Measurements from ENCODE around the gene ERFL.

ERFL gene

GRCh38 chr19:41912899-41913537 is 15.2 kb downstream of the ERFL start:
- no peak for DNase-seq

GRCh38 chr19:41911889-41912731 is 16.1 kb downstream of the ERFL start:
- no peak for DNase-seq

GRCh38 chr19:41910992-41911888 is 17.0 kb downstream of the ERFL start:
- DNase-seq, result no peak

GRCh38 chr19:41910240-41910991 is 17.8 kb downstream of the ERFL start:
- no peak for DNase-seq

- no peak for DNase-seq
Measured at GRCh38 chr19:41909706-41910105, 18.5 kb downstream of the ERFL start.

- no peak for DNase-seq
Measured at GRCh38 chr19:41908724-41909464, 19.4 kb downstream of the ERFL start.

- no peak for DNase-seq
Measured at GRCh38 chr19:41907994-41908615, 20.1 kb downstream of the ERFL start.

GRCh38 chr19:41906916-41907680 is 21.2 kb downstream of the ERFL start:
- no peak for DNase-seq

GRCh38 chr19:41906271-41906670 is 22.0 kb downstream of the ERFL start:
- DNase-seq, result no peak

- DNase-seq, result no peak
Measured at GRCh38 chr19:41905273-41906002, 22.8 kb downstream of the ERFL start.

GRCh38 chr19:41904118-41904870 is 24.0 kb downstream of the ERFL start:
- no peak for DNase-seq

- DNase-seq, result no peak
Measured at GRCh38 chr19:41903193-41903953, 24.9 kb downstream of the ERFL start.

- DNase-seq, result no peak
Measured at GRCh38 chr19:41902594-41902993, 25.7 kb downstream of the ERFL start.

- no peak for DNase-seq
Measured at GRCh38 chr19:41901707-41902360, 26.4 kb downstream of the ERFL start.

GRCh38 chr19:41898235-41898634 is 30.0 kb downstream of the ERFL start:
- DNase-seq, result no peak

GRCh38 chr19:41897820-41898219 is 30.4 kb downstream of the ERFL start:
- no peak for DNase-seq

- DNase-seq, result no peak
Measured at GRCh38 chr19:41897181-41897580, 31.1 kb downstream of the ERFL start.

GRCh38 chr19:41896581-41896942 is 31.7 kb downstream of the ERFL start:
- DNase-seq, result no peak

Measured in CD4-positive, alpha-beta T cell treated with Interleukin-12 subunit alpha and Interleukin-12 subunit beta, for 1 hour (primary cell).